ENCODE measurements around the gene TEKT5. TPM values are rescaled to one million over a fixed set of nuclear protein-coding genes. Genes with fewer than 3 reads are reported as not detected.
"Not testable (repeated sequence)": the region's sequence is repeated elsewhere in the genome, so short reads cannot be mapped to it uniquely, and the experiment has no call there.

TEKT5 gene
- total RNA-seq, result under 1 TPM in 3 of 4 donors, not detected in 1; 0.20 to 0.93 (median 0.42) TPM

DNA sequence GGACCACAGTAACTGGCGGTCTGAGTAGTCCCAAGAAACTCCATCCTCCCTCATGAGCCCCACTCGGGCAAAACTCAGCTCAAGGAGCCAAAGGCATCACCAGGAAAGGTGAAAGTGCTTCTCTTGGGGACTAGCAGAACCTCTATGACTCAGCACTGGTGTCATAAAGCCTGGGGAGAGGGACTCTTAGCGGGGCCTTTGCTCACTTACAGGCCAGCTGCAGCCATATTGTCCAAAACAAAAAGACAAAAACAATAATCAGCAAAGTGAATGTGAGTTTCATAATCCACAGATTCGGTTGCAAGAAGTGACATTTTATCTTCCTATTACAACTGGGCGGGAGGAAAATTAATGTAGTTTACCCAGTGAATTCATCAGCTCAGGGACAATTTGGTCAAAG lies at the start of gene TEKT5:
Gene TEKT5, minus strand, starts transcription at position 101 of the 400 bp plus-strand sequence. Its CDS starts 57 bp downstream, at position 44.
- intact Hi-C loops (cut with DNase I; ENCODE audit: low total_unique reads), result no loop called here
- no peak for DNase-seq (ENCODE audit: low spot score in 2 of 2)
- WGBS, 2 donors, result 77 to 81% methylated on average over 5 of the region's 5 CpGs
- no peak within 1 kb of the TSS for H3K4me3 ChIP-seq (ENCODE audit: low read depth, poor library complexity, severe bottlenecking)
- TF ChIP-seq CTCF (IDR thresholded peaks at IDR 0.05) (no peak), POLR2A (IDR thresholded peaks at IDR 0.05) (no peak)

DNA sequence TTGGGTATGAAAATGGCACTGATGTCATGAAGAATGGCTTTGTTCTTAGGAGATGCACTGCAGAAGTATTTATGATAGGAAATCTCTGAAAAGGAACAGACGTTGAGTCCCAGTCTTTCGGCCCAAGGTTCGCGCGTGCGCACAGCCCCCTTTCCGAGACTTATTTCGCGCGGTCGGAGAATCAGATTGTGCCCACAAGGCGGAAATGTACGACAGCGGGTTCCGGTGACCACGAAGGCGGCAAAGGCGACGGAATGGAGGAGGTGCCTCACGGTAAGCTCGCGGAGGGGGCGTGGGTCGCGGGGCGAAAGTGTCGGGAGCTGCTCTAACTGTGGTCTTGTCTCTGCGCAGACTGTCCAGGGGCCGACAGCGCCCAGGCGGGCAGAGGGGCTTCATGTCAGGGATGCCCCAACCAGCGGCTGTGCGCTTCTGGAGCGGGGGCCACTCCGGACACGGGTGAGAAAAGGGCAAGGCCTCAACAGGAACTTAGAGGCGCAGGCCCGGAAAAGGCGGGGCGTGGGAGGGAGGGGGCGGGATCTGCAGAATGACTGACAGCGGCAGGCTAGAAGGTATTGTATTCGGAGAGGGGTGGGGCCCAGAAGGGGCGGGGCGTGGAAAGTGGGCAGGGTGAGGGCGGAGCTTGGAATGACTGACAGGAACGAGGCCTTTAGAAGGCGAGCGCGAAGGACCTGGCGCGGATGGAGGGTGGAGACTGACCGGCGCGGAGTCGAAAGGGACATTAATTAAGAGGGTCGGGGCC lies 49.1 kb upstream of the TEKT5 start, which contains the start of gene NUBP1:
Gene NUBP1, plus strand, starts transcription at position 233 of the 760 bp plus-strand sequence. Its CDS starts 22 bp downstream, at position 255.
- peak within 1 kb of the TSS; percentile 41 for H3K4me3 ChIP-seq (ENCODE audit: low read depth, poor library complexity, severe bottlenecking)
- intact Hi-C loops (cut with DNase I; ENCODE audit: low total_unique reads), result no loop called here
- DNase-seq (ENCODE audit: low spot score in 2 of 2), result peak; percentile 100
- TF ChIP-seq CTCF (IDR thresholded peaks at IDR 0.05), result no peak
- TF ChIP-seq POLR2A (IDR thresholded peaks at IDR 0.05), result peak in 1 of 2 donors; percentile 49
- WGBS, 2 donors, result 0 to 1% methylated on average over 56 to 57 of the region's 57 CpGs

- intact Hi-C loops (cut with DNase I; ENCODE audit: low total_unique reads), result no loop called here
- WGBS, 2 donors, result 31 to 32% methylated on average over 5 of the region's 5 CpGs
- H3K4me3 ChIP-seq (ENCODE audit: low read depth, poor library complexity, severe bottlenecking), result no peak overlapping the region
- no peak for TF ChIP-seq POLR2A (IDR thresholded peaks at IDR 0.05)
- no peak for TF ChIP-seq CTCF (IDR thresholded peaks at IDR 0.05)
- DNase-seq (ENCODE audit: low spot score in 2 of 2), result no peak
Observed at GRCh38 chr16:10743227-10743609, 48.5 kb upstream of the TEKT5 start.

GRCh38 chr16:10741844-10742243 lies 47.1 kb upstream of the TEKT5 start:
- 73 to 76% methylated on average over 4 of the region's 4 CpGs for whole genome bisulfite sequencing, 2 donors
- H3K4me3 ChIP-seq (ENCODE audit: low read depth, poor library complexity, severe bottlenecking), result no peak overlapping the region
- DNase-seq (ENCODE audit: low spot score in 2 of 2), result peak in 1 of 2 donors; percentile 83
- TF ChIP-seq POLR2A (IDR thresholded peaks at IDR 0.05), result no peak
- no peak for TF ChIP-seq CTCF (IDR thresholded peaks at IDR 0.05)
- intact Hi-C loops (cut with DNase I; ENCODE audit: low total_unique reads), result no loop called here

DNA sequence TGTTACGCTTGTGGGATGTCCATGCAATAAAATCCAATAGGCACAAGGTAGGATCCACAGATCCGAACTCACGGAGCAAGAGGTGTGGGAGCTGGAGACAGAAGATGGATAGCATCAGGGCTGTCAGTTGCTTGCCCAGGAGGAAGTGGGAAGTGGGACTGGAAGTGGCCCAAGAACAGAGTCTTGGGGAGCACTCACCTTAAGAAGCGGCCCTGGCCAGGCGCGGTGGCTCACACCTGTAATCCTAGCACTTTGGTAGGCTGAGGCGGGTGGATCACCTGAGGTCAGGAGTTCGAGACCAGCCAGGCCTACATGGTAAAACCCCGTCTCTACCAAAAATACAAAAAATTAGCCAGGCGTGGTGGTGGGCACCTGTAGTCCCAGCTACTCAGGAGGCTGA lies 46.5 kb upstream of the TEKT5 start:
- WGBS, 2 donors, result 93 to 94% methylated on average over 10 of the region's 10 CpGs
- intact Hi-C loops (cut with DNase I; ENCODE audit: low total_unique reads); H3K4me3 ChIP-seq (ENCODE audit: low read depth, poor library complexity, severe bottlenecking): not testable (repeated sequence)
- DNase-seq (ENCODE audit: low spot score in 2 of 2), result peak in 1 of 2 donors; percentile 60

DNA sequence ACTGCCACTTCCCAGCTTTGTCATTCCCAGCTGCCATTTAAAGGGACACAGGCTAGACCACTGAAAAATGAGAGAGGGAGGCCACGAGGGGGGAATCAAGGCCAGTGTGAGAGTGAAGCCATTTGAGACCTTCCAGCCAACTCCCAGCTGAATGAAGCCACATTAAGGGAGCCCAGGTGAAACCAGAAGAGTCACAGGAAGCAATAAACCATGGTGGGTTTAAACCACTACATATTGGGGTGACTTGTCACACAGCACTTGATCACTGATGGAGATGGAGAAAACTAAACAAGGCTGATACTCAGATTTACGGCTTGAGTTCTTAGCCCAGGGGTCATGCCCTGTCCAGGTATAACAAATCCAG lies 46.1 kb upstream of the TEKT5 start:
- WGBS, 2 donors, result 83 to 89% methylated on average over 2 of the region's 2 CpGs
- DNase-seq (ENCODE audit: low spot score in 2 of 2), result no peak
- intact Hi-C loops (cut with DNase I; ENCODE audit: low total_unique reads), result no loop called here
- TF ChIP-seq CTCF (IDR thresholded peaks at IDR 0.05), result no peak
- TF ChIP-seq POLR2A (IDR thresholded peaks at IDR 0.05), result no peak
- H3K4me3 ChIP-seq (ENCODE audit: low read depth, poor library complexity, severe bottlenecking), result no peak overlapping the region

Measured in lower leg skin (tissue), 4 donors.